Adrenal gland (tissue), 12 donors: Measurements from ENCODE around the gene GPR152. TPM values are rescaled to one million over a fixed set of nuclear protein-coding genes. Genes with fewer than 3 reads are reported as not detected.

Experiments used
- DNase-seq, 7 donors: peaks; one replicate each; pipeline ENCODE4 v3.0.0-alpha.2; 2019 to 2020
- H3K27ac ChIP-seq, 5 donors: fragments of 200-600 bp; sonication (generic) in 4 of 5; 1 replicate in 3 of 5; 2 replicates in 2 of 5; pipeline versions ENCODE4 v1.5.1 to v1.8.0; 2016 to 2020; ENCODE audit warnings: mild to moderate bottlenecking in 1 of 5
- H3K27me3 ChIP-seq: fragments of 200-600 bp; 2 replicates; pipeline ENCODE4 v1.8.0; 2021
- H3K36me3 ChIP-seq, 2 donors: fragments of 200-600 bp; replicated peaks in 1 of 2; 1 replicate in 1 of 2; 2 replicates in 1 of 2; pipeline versions ENCODE4 v1.5.1 to v1.8.0; 2018 to 2022
- H3K4me1 ChIP-seq, 2 donors: fragments of 200-600 bp; replicated peaks in 1 of 2; 1 replicate in 1 of 2; 2 replicates in 1 of 2; pipeline versions ENCODE4 v1.5.1 to v1.8.0; 2018 to 2021
- H3K4me3 ChIP-seq, 4 donors: fragments of 200-600 bp; sonication (generic) in 3 of 4; one replicate each; pipeline ENCODE4 v1.5.1; 2016 to 2018
- H3K9me3 ChIP-seq, 3 donors: fragments of 200-600 bp; sonication (generic) in 1 of 3; replicated peaks in 1 of 3; 1 replicate in 2 of 3; 2 replicates in 1 of 3; pipeline versions ENCODE4 v1.5.1 to v1.8.0; 2016 to 2021
- CTCF ChIP-seq, 6 experiments: fragments of 450-650 bp in 4 of 6; fragments of 200-600 bp in 2 of 6; sonication (generic) in 1 of 6; IDR thresholded peaks; 1 replicate in 5 of 6; 2 replicates in 1 of 6; pipeline versions ENCODE4 v1.5.1 to v1.8.0; 2016 to 2021; ENCODE audit warnings: antibody characterized with exemption in 6 of 6, mild to moderate bottlenecking in 2 of 6, moderate library complexity in 1 of 6
- POLR2A ChIP-seq, 2 donors: fragments of 450-650 bp; IDR thresholded peaks; one replicate each; pipeline ENCODE4 v1.6.1; 2017; ENCODE audit warnings: antibody characterized with exemption in 2 of 2, mild to moderate bottlenecking in 2 of 2, moderate library complexity in 1 of 2
- WGBS, 4 donors: extraction: QIAGEN DNeasy Blood & Tissue Kit in 2 of 4; methylation state at CpG; one replicate each; pipeline versions ENCODE4 v1.1.5 to v1.1.7; 2013 to 2017; 5-methylcytosine and 5-hydroxymethylcytosine counted together
- intact Hi-C, 2 donors: fragments of 100-400 bp; cut with DNase I; formaldehyde crosslinking; loops; one replicate each; pipeline versions ENCODE4 v1.14.1 to v1.15.0; 2022 to 2023
- polyA plus RNA-seq, 3 donors: library from polyadenylated mRNA; stranded (reverse); fragments of 200-250 nt in 2 of 3; fragments of 350-450 nt in 1 of 3; fragmentation: Illumina TruSeq in 1 of 3; extraction: RNeasy Lipid Tissue Mini Kit (QIAGEN cat#74804) in 1 of 3; gene quantifications; one replicate each; pipeline ENCODE4 v1.2.3, GENCODE V29; 2013 to 2014
- total RNA-seq, 9 donors: library from RNA; depleted of rRNA in 4 of 9; stranded (reverse); fragments of >200 nt in 4 of 9; fragments of 120-200 nt in 1 of 9; fragmentation: NEBNext Ultra II Directional in 1 of 9; extraction: Animal tissue kit (Norgen Biotek cat#: 25700) in 1 of 9; gene quantifications; one replicate each; pipeline versions ENCODE4 v1.1.0 to v1.2.4, GENCODE V29; 2013 to 2023
- donor health status: healthy with polysubstance abuse.
- donor health status: Bipolar disorder and iron deficiency.
- donor health status: DM: yes; HTN: yes; CAD: no.
- donor health status: DM: no; HTN: no; CAD: no.
- donor health status: DM: no; HTN: no; CAD: no.
- donor health status: DM: yes; HTN: yes; CAD: no.

GPR152 gene
- total and polyA plus RNA-seq, 12 donors: 0.18 TPM; not detected in 11

- H3K4me3 ChIP-seq: no peak overlapping the region
- WGBS, 4 donors: 86 to 90% (median 88%) methylated on average over 6 to 22 of the region's 22 CpGs
- TF ChIP-seq POLR2A (IDR thresholded peaks at IDR 0.05) (no peak), CTCF (IDR thresholded peaks at IDR 0.05) (no peak)
- H3K9me3 ChIP-seq: no peaks in the 10 kb centered on the region
- no peak for DNase-seq
- H3K36me3 ChIP-seq: peaks cover 0 to 55% of the 10 kb centered on the region in 2 donors
- H3K27me3 ChIP-seq: no peaks in the 10 kb centered on the region
- intact Hi-C loops: no loop called here
- H3K27ac ChIP-seq: no peak overlapping the region
- H3K4me1 ChIP-seq: peaks cover 9 to 17% of the 10 kb centered on the region in 2 donors
Observed at GRCh38 chr11:67433536-67434394, 18.8 kb downstream of the GPR152 start.

GRCh38 chr11:67432655-67433349, 19.7 kb downstream of the GPR152 start:
- H3K4me3 ChIP-seq: no peak overlapping the region
- WGBS, 4 donors: 85 to 95% (median 88%) methylated on average over 16 to 22 of the region's 22 CpGs
- H3K27me3 ChIP-seq: no peaks in the 10 kb centered on the region
- intact Hi-C loops: no loop called here
- no peaks in the 10 kb centered on the region for H3K9me3 ChIP-seq
- TF ChIP-seq CTCF (IDR thresholded peaks at IDR 0.05) (no peak), POLR2A (IDR thresholded peaks at IDR 0.05) (no peak)
- H3K4me1 ChIP-seq: peaks cover 9 to 17% of the 10 kb centered on the region in 2 donors
- peaks cover 0 to 49% of the 10 kb centered on the region in 2 donors for H3K36me3 ChIP-seq
- DNase-seq: no peak
- H3K27ac ChIP-seq: no peak overlapping the region

GRCh38 chr11:67431346-67432249, 20.9 kb downstream of the GPR152 start:
- intact Hi-C loops: no loop called here
- no peaks in the 10 kb centered on the region for H3K27me3 ChIP-seq
- WGBS, 4 donors: 90 to 95% (median 92%) methylated on average over 20 to 24 of the region's 24 CpGs
- H3K4me1 ChIP-seq: peaks cover 15 to 23% of the 10 kb centered on the region in 2 donors
- H3K9me3 ChIP-seq: no peaks in the 10 kb centered on the region
- H3K27ac ChIP-seq: no peak overlapping the region
- DNase-seq: no peak
- no peak overlapping the region for H3K4me3 ChIP-seq
- no peak for TF ChIP-seq POLR2A (IDR thresholded peaks at IDR 0.05)
- no peak for TF ChIP-seq CTCF (IDR thresholded peaks at IDR 0.05)
- peaks cover 0 to 42% of the 10 kb centered on the region in 2 donors for H3K36me3 ChIP-seq
